ENCODE measurements around the gene TXNDC11.

The TXNDC11 gene

GRCh38 chr16:11719171-11719570 is 23.5 kb downstream of the TXNDC11 start:
- DNase-seq (ENCODE audit: low spot score), result no peak

GRCh38 chr16:11717811-11718210 is 24.8 kb downstream of the TXNDC11 start:
- no peak for DNase-seq (ENCODE audit: low spot score)

GRCh38 chr16:11716336-11716735 is 26.3 kb downstream of the TXNDC11 start:
- no peak for DNase-seq (ENCODE audit: low spot score)

GRCh38 chr16:11715246-11715947 is 27.3 kb downstream of the TXNDC11 start:
- no peak for DNase-seq (ENCODE audit: low spot score)

GRCh38 chr16:11712122-11712521 is 30.5 kb downstream of the TXNDC11 start:
- DNase-seq (ENCODE audit: low spot score), result no peak

DNA sequence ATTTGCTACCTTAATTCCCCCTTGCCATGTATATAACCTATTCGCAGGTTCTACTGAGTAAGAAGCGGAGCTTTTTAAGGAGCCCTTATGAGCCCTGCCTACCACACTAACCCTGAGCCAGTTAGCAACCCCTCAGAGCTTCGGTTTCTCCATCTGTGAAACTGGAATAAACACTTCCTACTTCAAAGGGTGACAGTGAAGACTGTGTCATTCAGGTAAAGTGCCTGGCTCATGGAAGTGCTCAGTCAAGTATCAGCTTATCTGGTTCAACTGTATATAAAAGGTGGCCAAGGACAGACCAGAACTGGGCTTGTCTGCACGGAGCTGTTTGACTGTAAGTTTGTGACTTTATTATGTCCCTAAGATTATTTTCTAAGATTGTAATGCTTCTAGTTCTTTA is 31.0 kb downstream of the TXNDC11 start:
- DNase-seq (ENCODE audit: low spot score), result no peak

- no peak for DNase-seq (ENCODE audit: low spot score)
Measured at GRCh38 chr16:11708421-11708820, 34.2 kb downstream of the TXNDC11 start.

- DNase-seq (ENCODE audit: low spot score), result no peak
Measured at GRCh38 chr16:11707679-11708197, 34.9 kb downstream of the TXNDC11 start.

DNA sequence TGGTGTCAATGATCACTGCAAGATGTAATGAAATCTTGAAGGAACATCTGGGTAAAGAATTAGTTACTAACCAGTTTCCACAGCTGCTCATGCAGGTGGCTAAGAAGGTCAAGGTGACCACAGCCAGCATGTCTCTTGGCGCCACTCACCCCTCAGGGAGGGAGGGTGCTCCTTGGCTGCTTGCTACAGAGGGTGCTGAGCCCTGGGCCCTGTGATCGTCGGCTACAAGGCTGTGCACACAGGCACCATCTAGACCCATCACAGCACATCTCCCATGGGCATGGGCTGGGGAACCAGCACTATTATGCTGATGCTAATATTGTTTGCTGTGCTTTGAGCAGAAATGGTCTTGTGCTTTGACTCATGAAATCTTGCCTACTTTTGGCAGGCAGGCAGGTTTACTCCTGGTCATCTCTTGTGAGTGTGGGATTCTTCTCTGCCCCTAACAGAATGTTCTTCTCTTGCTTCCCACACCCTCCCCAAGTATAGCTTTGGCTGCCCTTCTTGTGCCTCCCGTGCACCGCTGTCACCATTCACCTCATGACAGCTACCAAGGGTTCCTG is 36.4 kb downstream of the TXNDC11 start:
- no peak for DNase-seq (ENCODE audit: low spot score)

GRCh38 chr16:11705311-11706025 is 37.2 kb downstream of the TXNDC11 start:
- DNase-seq (ENCODE audit: low spot score), result no peak

DNA sequence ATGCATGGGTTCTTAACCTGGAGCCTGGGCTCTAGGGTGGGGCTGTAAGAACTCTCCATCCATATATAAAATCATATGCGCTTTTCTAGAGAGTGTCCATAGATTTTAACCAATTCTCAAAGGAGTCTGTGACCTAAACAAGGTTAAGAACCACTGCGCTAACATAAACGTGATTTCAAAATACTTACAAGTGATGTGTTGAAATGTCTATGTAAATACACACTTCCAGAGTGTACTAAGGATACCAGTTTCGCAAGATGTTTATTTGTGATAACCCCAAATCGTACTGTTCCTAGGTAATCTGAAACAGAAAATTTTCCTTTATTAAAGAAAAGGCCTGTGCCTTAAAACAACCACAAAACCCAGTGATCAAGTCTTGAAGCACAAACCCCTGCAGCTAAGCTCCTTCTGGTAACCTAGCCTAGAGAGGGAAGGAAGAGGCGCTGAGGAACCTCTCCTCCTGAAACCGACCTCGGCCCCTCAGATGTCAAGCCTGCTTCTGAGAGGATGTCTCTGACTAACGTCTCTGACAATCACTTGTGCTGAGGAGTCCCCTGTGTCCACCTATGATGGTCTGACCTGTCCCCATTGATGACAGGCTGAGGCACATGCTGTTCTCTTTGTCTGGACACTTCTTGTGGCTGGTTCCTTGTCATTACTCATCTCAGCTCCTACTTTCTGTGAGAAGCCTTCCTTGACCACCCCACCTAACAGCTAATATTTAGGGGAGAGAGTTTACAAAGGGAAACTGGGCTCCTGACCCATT is 42.2 kb downstream of the TXNDC11 start:
- DNase-seq (ENCODE audit: low spot score), result no peak

GRCh38 chr16:11699234-11699894 is 43.3 kb downstream of the TXNDC11 start:
- DNase-seq (ENCODE audit: low spot score), result no peak

DNA sequence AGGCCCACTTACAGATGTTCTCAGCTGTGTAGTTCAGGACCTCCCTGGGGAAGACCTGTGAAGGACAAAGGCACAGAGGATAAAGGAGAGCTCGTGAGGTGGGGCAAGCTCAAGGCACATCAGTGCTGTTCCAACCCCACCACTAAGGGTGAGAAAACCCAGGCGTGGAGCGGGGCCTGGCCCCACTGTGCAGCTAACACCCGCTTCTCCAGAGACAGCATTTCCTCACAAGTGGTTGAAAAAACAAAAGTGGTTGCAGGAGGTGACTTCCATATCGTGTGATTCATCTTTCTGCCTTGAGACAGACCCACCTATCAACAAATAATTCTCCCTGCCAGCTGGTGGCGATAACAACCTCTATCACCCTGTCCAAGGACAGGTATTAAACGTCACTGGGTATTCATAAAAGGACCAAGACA is 44.4 kb downstream of the TXNDC11 start:
- peak; percentile 32 for DNase-seq (ENCODE audit: low spot score)

DNA sequence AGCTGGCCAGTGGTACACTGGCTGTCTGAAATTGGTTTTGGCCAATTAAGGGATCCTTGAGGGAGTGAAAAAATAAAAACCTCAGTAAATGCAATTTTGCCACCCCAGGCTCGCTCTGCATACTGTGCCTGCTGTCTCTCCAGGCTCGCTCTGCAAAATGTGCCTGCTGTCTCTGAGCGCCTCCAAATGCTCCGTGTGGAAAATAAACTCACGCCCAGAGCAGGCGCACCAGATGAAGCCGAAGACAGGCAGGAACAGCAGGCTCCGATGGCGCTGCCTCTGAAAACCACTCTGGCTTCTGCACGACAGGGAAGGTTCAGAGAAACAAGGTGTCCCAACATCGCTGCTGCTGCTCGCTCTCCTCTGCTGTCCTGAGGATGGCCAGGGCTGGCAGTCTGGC is 45.3 kb downstream of the TXNDC11 start:
- no peak for DNase-seq (ENCODE audit: low spot score)

GRCh38 chr16:11696266-11697012 is 46.2 kb downstream of the TXNDC11 start:
- DNase-seq (ENCODE audit: low spot score), result peak; percentile 13

GRCh38 chr16:11692651-11693050 is 50.0 kb downstream of the TXNDC11 start:
- DNase-seq (ENCODE audit: low spot score), result no peak

DNA sequence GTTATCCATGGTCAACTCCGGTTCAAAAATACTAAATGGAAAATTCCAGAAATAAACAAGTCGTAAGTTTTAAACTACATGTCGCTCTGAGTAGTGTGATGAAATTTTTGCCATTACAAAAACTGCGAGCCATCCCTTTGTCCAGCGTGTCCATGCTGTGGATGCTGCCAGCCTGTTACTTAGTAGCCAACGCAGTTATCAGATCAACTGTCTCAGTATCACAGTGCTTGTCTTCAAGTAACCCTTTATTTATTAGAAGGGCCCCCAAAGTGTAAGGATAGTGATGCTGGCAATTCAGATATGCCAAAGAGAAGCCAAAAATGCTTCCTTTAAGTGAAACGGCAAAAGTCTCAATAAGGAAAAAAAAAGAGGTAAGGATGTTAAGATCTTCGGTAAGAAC is 50.5 kb downstream of the TXNDC11 start:
- no peak for DNase-seq (ENCODE audit: low spot score)

- no peak for DNase-seq (ENCODE audit: low spot score)
Measured at GRCh38 chr16:11691771-11692170, 50.9 kb downstream of the TXNDC11 start.

DNA sequence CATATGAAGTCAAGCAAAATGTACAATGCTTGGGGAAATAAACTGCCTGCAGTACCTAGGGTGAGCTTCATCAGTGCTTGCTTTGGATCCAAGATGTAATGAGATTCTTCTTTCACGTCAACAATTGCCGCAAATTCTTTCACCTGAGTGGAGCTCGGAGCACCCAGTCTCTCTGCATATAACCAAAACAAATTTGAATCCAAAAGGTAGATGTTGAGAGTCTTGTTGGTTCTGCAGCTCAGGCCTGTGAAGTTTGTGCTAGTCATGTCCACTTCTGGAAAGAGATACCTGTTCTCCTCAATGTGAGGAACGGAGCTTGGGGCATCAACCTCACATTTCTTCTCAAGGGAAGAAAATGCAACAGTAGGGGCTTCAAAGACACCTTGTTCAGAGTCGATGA is 51.4 kb downstream of the TXNDC11 start:
- DNase-seq (ENCODE audit: low spot score), result no peak

- no peak for DNase-seq (ENCODE audit: low spot score)
Measured at GRCh38 chr16:11689031-11689840, 53.4 kb downstream of the TXNDC11 start.
